HepG2 (cell line): ENCODE measurements around the gene FIZ1. TPM values are rescaled to one million over a fixed set of nuclear protein-coding genes. Genes with fewer than 3 reads are reported as not detected.

ENCODE experiments used
- ARHGAP35 ChIP-seq: sonication (generic); formaldehyde crosslinking; IDR thresholded peaks from 2 replicates; pipeline ENCODE4 v1.9.0; 2022; ENCODE audit warnings: mild to moderate bottlenecking, inconsistent platforms, moderate library complexity, missing genetic modification reagents, borderline replicate concordance
- ATF3 ChIP-seq: sonication (generic); formaldehyde crosslinking; IDR thresholded peaks from 2 replicates; pipeline ENCODE4 v1.4.0; 2020; ENCODE audit warnings: missing genetic modification reagents
- BORCS8-MEF2B ChIP-seq: sonication (generic); formaldehyde crosslinking; IDR thresholded peaks from 2 replicates; pipeline ENCODE4 v1.8.0; 2022; ENCODE audit warnings: mild to moderate bottlenecking, missing genetic modification reagents
- DPF2 ChIP-seq: sonication (generic); formaldehyde crosslinking; IDR thresholded peaks from 2 replicates; pipeline ENCODE4 v1.4.0; 2020; ENCODE audit warnings: mild to moderate bottlenecking, low read depth, missing genetic modification reagents, borderline replicate concordance
- GLMP ChIP-seq: sonication (generic); formaldehyde crosslinking; IDR thresholded peaks from 2 replicates; pipeline ENCODE4 v1.9.0; 2021; ENCODE audit warnings: missing genetic modification reagents, mild to moderate bottlenecking, borderline replicate concordance
- HCFC1 ChIP-seq: fragments of 150-350 bp; IDR thresholded peaks from 2 replicates; pipeline ENCODE4 v1.6.1; 2014; ENCODE audit warnings: low read depth, low read length
- HOXA3 ChIP-seq: sonication (generic); formaldehyde crosslinking; IDR thresholded peaks from 2 replicates; pipeline ENCODE4 v1.5.0; 2020; ENCODE audit warnings: missing genetic modification reagents
- MBNL3 ChIP-seq: fragments of 250-450 bp; sonication (Bioruptor Pico); conservative IDR thresholded peaks from 2 replicates; pipeline ENCODE4 v1.8.0; 2022; ENCODE audit warnings: mild to moderate bottlenecking, inconsistent platforms
- MEIS2 ChIP-seq: sonication (generic); formaldehyde crosslinking; IDR thresholded peaks from 2 replicates; pipeline ENCODE4 v1.9.0; 2021; ENCODE audit warnings: mild to moderate bottlenecking, missing genetic modification reagents
- NRL ChIP-seq: sonication (generic); formaldehyde crosslinking; IDR thresholded peaks from 2 replicates; pipeline ENCODE4 v1.5.0; 2020; ENCODE audit warnings: missing genetic modification reagents, mild to moderate bottlenecking, moderate library complexity, borderline replicate concordance
- SMAD9 ChIP-seq: sonication (generic); formaldehyde crosslinking; IDR thresholded peaks from 2 replicates; pipeline ENCODE4 v1.5.1; 2020; ENCODE audit warnings: mild to moderate bottlenecking, missing genetic modification reagents
- SRSF1 ChIP-seq: fragments of 200-400 bp; formaldehyde crosslinking; optimal IDR thresholded peaks from 2 replicates; pipeline ENCODE3; 2017; ENCODE audit warnings: mild to moderate bottlenecking, low read depth, low read length, moderate library complexity
- XBP1 ChIP-seq: sonication (generic); formaldehyde crosslinking; IDR thresholded peaks from 2 replicates; pipeline ENCODE4 v1.5.0; 2020; ENCODE audit warnings: missing genetic modification reagents
- ZFAT ChIP-seq: sonication (generic); formaldehyde crosslinking; conservative IDR thresholded peaks from 2 replicates; pipeline ENCODE4 v1.8.1; 2023; ENCODE audit warnings: missing genetic modification reagents, inconsistent platforms
- ZFP36L1 ChIP-seq: sonication (generic); formaldehyde crosslinking; IDR thresholded peaks from 2 replicates; pipeline ENCODE4 v1.8.0; 2022; ENCODE audit warnings: mild to moderate bottlenecking, missing genetic modification reagents, moderate library complexity
- ZNF296 ChIP-seq: sonication (generic); formaldehyde crosslinking; conservative IDR thresholded peaks from 2 replicates; pipeline ENCODE4 v1.5.0; 2020; ENCODE audit warnings: mild to moderate bottlenecking, missing genetic modification reagents
- ZNF318 ChIP-seq: sonication (generic); formaldehyde crosslinking; IDR thresholded peaks from 2 replicates; pipeline ENCODE4 v1.4.0; 2020; ENCODE audit warnings: mild to moderate bottlenecking, missing genetic modification reagents
- ZNF432 ChIP-seq: sonication (generic); formaldehyde crosslinking; IDR thresholded peaks from 2 replicates; pipeline ENCODE4 v1.5.0; 2020; ENCODE audit warnings: missing genetic modification reagents, mild to moderate bottlenecking, borderline replicate concordance
- ZNF496 ChIP-seq: sonication (generic); formaldehyde crosslinking; IDR thresholded peaks from 2 replicates; pipeline ENCODE4 v1.8.1; 2023; ENCODE audit warnings: mild to moderate bottlenecking, moderate library complexity, missing genetic modification reagents; ENCODE audit not compliant: insufficient replicate concordance
- ZNF547 ChIP-seq: sonication (generic); formaldehyde crosslinking; IDR thresholded peaks from 2 replicates; pipeline ENCODE4 v1.5.1; 2020; ENCODE audit warnings: mild to moderate bottlenecking, missing genetic modification reagents
- ZNF570 ChIP-seq: sonication (generic); formaldehyde crosslinking; IDR thresholded peaks from 2 replicates; pipeline ENCODE4 v1.4.0; 2020; ENCODE audit warnings: mild to moderate bottlenecking, missing genetic modification reagents, borderline replicate concordance
- ZNF788 ChIP-seq: sonication (generic); formaldehyde crosslinking; IDR thresholded peaks from 2 replicates; pipeline ENCODE4 v1.5.0; 2020; ENCODE audit warnings: mild to moderate bottlenecking, missing genetic modification reagents, borderline replicate concordance
- polyA plus RNA-seq, 8 experiments: library from polyadenylated mRNA; depleted of rRNA in 3 of 8; stranded (reverse) in 7 of 8; unstranded in 1 of 8; fragments of >200 nt; fragmentation: Illumina TruSeq in 4 of 8; extraction: Trizol in 4 of 8; gene quantifications; 2 replicates each; pipeline versions ENCODE4 v1.2.1 to v1.2.3, GENCODE V29; 2011 to 2016; ENCODE audit warnings: low read depth in 4 of 8, missing spikeins in 1 of 8, mixed read lengths in 1 of 8; ENCODE audit not compliant: insufficient read depth in 1 of 8
- total RNA-seq, 5 experiments: library from RNA; depleted of rRNA; stranded (reverse); fragments of >200 nt; fragmentation: Illumina TruSeq; extraction: Trizol; gene quantifications; 2 replicates each; pipeline ENCODE4 v1.2.3, GENCODE V29; 2016; ENCODE audit warnings: low read depth in 1 of 5

Gene FIZ1
- total and polyA plus RNA-seq, 2 of the 13 experiments (the other 11 are each of a cell fraction or from before 2014, with no cell fraction given) = 3.6 to 5.9 TPM

GRCh38 chr19:55599468-55599841 is at the start of gene FIZ1 (continued):
- no peak for TF ChIP-seq ZNF570
- TF ChIP-seq HOXA3 = peak; percentile 94
- TF ChIP-seq SMAD9 (CRISPR knock-in tag) = no peak
- peak; percentile 71 for TF ChIP-seq HCFC1
- TF ChIP-seq ZFAT (CRISPR knock-in tag) = no peak
- no peak for TF ChIP-seq ZNF318 (CRISPR knock-in tag)
- no peak; the same call in 1 of the 2 replicates for TF ChIP-seq ATF3 (CRISPR knock-in tag)
- TF ChIP-seq ZFP36L1 (CRISPR knock-in tag) = no peak
- no peak for TF ChIP-seq ZNF296 (CRISPR knock-in tag)
- no peak for TF ChIP-seq GLMP (CRISPR knock-in tag)
- no peak for TF ChIP-seq DPF2
- peak; percentile 13; the same call in 1 of the 2 replicates for TF ChIP-seq NRL
- TF ChIP-seq MEIS2 = no peak; the same call in 1 of the 2 replicates
- TF ChIP-seq MBNL3 (CRISPR knock-in tag) = no peak
- no peak for TF ChIP-seq XBP1 (CRISPR knock-in tag)
- TF ChIP-seq ZNF432 = no peak
- TF ChIP-seq BORCS8-MEF2B (CRISPR knock-in tag) = no peak
- peak; percentile 95 for TF ChIP-seq SRSF1
- TF ChIP-seq ARHGAP35 (CRISPR knock-in tag) = no peak
- 0 out of 2 replicates have a peak, but pooled peaks have one; percentile 52 for TF ChIP-seq ZNF547
- no peak for TF ChIP-seq ZNF496
- TF ChIP-seq ZNF788 (CRISPR knock-in tag) = no peak
